Left ventricle myocardium inferior (tissue), 1 donor: ENCODE data around the gene SELENOM. TPM values are rescaled to one million over a fixed set of nuclear protein-coding genes. Genes with fewer than 3 reads are reported as not detected.
"Not testable (repeated sequence)": the region's sequence is repeated elsewhere in the genome, so short reads cannot be mapped to it uniquely, and the experiment has no call there.

ENCODE experiments used
- DNase-seq: peaks from one replicate; pipeline ENCODE4 v3.0.0-alpha.2; 2020
- H3K27ac ChIP-seq: fragments of 200-600 bp; replicated peaks from 2 replicates; pipeline ENCODE4 v1.8.0; 2021
- H3K27me3 ChIP-seq: fragments of 200-600 bp; 2 replicates; pipeline ENCODE4 v1.8.0; 2021; ENCODE audit warnings: low read depth
- H3K36me3 ChIP-seq: fragments of 200-600 bp; 2 replicates; pipeline ENCODE4 v1.8.0; 2021
- H3K4me1 ChIP-seq: fragments of 200-600 bp; 2 replicates; pipeline ENCODE4 v1.8.0; 2021
- H3K4me3 ChIP-seq: fragments of 200-600 bp; 2 replicates; pipeline ENCODE4 v1.8.0; 2021; ENCODE audit warnings: mild to moderate bottlenecking, moderate library complexity
- H3K9me3 ChIP-seq: fragments of 200-600 bp; replicated peaks from 2 replicates; pipeline ENCODE4 v1.8.0; 2021
- intact Hi-C: fragments of 100-400 bp; cut with micrococcal nuclease; formaldehyde crosslinking; loops from one replicate; pipeline ENCODE4 v1.11.0; 2022
- total RNA-seq: library from RNA; stranded (reverse); fragmentation: NEBNext Ultra II Directional; extraction: Animal tissue kit (Norgen Biotek cat#: 25700); gene quantifications from one replicate; pipeline ENCODE4 v1.2.1, GENCODE V29; 2021
- TF ChIP-seq, protein P1 (sequence below): fragments of 200-600 bp; IDR thresholded peaks from 2 replicates; pipeline ENCODE4 v1.8.0; 2021; ENCODE audit warnings: antibody characterized with exemption, mild to moderate bottlenecking, borderline replicate concordance
- donor health status: DM: no; HTN: yes; CAD: no; lungs with severe emphysema.

SELENOM gene
- total RNA-seq, 1 donor from 2014 or later = 51.5 TPM

DNA sequence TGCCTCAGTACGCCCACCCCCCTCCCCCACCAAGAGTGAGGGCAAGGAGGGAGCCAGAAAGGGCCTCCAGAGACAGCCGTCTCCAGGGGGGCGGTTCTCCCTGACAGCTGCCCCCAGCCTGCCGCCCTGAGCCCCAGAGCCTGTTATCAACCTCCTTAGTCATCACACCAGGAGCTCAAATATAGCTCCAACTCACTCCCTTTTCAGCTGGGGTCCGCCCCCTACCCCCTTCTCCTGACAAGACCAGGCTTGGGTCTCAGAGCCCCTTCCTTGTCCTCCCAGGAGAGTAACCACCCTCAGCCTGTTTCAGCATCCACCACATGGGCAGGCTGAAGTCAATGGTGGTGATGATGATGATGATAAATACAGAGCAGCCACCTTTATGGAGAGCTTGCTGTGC, 12.9 kb upstream of the SELENOM start:
- H3K36me3 ChIP-seq = no peaks in the 10 kb centered on the region
- no peak for DNase-seq
- TF ChIP-seq, protein P1, sequence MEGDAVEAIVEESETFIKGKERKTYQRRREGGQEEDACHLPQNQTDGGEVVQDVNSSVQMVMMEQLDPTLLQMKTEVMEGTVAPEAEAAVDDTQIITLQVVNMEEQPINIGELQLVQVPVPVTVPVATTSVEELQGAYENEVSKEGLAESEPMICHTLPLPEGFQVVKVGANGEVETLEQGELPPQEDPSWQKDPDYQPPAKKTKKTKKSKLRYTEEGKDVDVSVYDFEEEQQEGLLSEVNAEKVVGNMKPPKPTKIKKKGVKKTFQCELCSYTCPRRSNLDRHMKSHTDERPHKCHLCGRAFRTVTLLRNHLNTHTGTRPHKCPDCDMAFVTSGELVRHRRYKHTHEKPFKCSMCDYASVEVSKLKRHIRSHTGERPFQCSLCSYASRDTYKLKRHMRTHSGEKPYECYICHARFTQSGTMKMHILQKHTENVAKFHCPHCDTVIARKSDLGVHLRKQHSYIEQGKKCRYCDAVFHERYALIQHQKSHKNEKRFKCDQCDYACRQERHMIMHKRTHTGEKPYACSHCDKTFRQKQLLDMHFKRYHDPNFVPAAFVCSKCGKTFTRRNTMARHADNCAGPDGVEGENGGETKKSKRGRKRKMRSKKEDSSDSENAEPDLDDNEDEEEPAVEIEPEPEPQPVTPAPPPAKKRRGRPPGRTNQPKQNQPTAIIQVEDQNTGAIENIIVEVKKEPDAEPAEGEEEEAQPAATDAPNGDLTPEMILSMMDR = no peak
- H3K9me3 ChIP-seq = no peaks in the 10 kb centered on the region
- H3K27ac ChIP-seq = peak overlapping the region; percentile 93
- H3K4me3 ChIP-seq = no peak overlapping the region
- peaks cover 58% of the 10 kb centered on the region for H3K4me1 ChIP-seq
- no peaks in the 10 kb centered on the region for H3K27me3 ChIP-seq
- intact Hi-C loops = no loop called here

DNA sequence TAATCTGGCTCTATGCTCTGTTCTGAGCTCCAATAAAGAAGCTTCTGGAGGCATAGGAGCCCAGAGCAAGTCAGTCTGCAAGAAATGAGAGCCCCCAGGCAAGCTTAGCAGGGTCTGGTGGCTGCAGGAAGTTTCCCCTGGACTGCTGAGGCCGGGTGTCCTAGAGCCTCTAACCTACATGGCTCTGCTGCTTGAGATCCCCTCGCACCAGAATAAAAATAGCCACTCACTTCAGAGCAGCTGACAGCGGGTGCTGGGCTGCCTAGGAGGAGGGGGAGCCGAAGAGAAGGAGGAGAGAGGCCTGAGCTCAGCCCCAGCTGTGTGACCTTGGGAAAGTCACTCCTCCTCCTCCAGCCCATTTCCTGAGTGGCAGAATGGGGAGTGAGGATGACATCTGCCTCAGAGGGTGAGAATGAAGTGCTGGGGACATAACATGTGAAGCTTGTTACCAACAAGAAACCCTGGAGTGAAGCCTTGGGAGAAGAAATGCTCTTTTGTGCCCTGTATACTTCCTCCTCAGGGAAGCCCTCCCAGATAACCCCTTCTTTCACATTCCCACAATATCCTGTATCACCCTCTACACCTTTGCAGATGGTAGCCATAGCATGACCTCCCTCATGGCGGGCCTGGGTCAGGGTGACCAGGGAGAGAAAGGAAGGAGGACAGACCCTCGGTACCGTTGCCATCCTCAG, 11.8 kb upstream of the SELENOM start:
- peak; percentile 58 for DNase-seq
- Histone ChIP-seq H3K36me3 (no peaks in the 10 kb centered on the region), H3K27me3 (no peaks in the 10 kb centered on the region), H3K9me3 (no peaks in the 10 kb centered on the region), H3K27ac (peak overlapping the region; percentile 93), H3K4me1 (peaks cover 54% of the 10 kb centered on the region), H3K4me3 (peak overlapping the region; percentile 20)
- TF ChIP-seq, protein P1 = no peak
- intact Hi-C loops = no loop called here

- Histone ChIP-seq H3K27ac (peak overlapping the region; percentile 93), H3K4me1 (peaks cover 46% of the 10 kb centered on the region), H3K36me3 (no peaks in the 10 kb centered on the region), H3K27me3 (no peaks in the 10 kb centered on the region), H3K4me3 (no peak overlapping the region), H3K9me3 (no peaks in the 10 kb centered on the region)
- DNase-seq = no peak
- intact Hi-C loops = no loop called here
- TF ChIP-seq, protein P1 = no peak
These were observed 10.9 kb upstream of the SELENOM start for GRCh38 chr22:31118046-31118820.

DNA sequence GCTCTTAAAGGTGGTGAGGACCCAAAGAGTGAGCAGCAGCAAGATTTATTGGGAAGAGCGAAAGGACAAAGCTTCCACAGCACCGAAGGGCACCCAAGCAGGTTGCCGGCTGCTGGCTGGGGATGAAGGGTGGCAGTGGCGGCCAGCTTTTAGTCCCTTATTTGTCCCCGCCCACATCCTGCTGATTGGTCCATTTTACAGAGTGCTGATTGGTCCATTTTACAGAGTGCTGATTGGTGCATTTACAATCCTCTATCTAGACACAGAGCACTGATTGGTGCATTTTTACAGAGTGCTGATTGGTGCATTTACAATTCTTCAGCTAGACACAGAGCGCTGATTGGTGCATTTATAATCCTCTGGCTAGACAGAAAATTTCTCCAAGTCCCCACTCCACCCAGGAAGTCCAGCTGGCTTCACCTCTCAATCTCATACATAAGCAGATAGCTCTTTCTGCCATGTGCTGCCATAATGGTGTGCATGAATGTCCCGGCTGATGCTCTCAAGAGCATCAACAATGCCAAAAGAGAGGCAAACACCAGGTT, 5.3 kb upstream of the SELENOM start:
- not testable (repeated sequence) for H3K27ac ChIP-seq, H3K4me3 ChIP-seq, H3K4me1 ChIP-seq, H3K36me3 ChIP-seq, H3K27me3 ChIP-seq, DNase-seq, H3K9me3 ChIP-seq
- intact Hi-C loops = loop anchor here (5.0 kb wide), 1 partner anchor 35 kb away; no protein-coding TSS in a partner anchor

- Histone ChIP-seq H3K4me1 (peaks cover 43% of the 10 kb centered on the region), H3K27me3 (no peaks in the 10 kb centered on the region), H3K9me3 (no peaks in the 10 kb centered on the region), H3K4me3 (peak overlapping the region; percentile 85), H3K27ac (peak overlapping the region; percentile 95), H3K36me3 (peaks cover 26% of the 10 kb centered on the region)
- DNase-seq = no peak
- TF ChIP-seq, protein P1 = no peak
- intact Hi-C loops = no loop called here
These were observed 488 bp upstream of the SELENOM start for GRCh38 chr22:31107894-31108218.
